NB4 (cell line): ENCODE results near the gene NFIX.

Experiments
- POLR2A ChIP-seq: IDR thresholded peaks from 2 replicates; pipeline ENCODE4 v1.6.1; 2011; ENCODE audit warnings: mild to moderate bottlenecking; ENCODE audit not compliant: insufficient read length; ENCODE audit errors: extremely low read depth
- TF ChIP-seq, protein P1 (sequence below): IDR thresholded peaks from one replicate; pipeline ENCODE4 v1.5.1; 2012; ENCODE audit warnings: low read depth, low read length

DNA sequence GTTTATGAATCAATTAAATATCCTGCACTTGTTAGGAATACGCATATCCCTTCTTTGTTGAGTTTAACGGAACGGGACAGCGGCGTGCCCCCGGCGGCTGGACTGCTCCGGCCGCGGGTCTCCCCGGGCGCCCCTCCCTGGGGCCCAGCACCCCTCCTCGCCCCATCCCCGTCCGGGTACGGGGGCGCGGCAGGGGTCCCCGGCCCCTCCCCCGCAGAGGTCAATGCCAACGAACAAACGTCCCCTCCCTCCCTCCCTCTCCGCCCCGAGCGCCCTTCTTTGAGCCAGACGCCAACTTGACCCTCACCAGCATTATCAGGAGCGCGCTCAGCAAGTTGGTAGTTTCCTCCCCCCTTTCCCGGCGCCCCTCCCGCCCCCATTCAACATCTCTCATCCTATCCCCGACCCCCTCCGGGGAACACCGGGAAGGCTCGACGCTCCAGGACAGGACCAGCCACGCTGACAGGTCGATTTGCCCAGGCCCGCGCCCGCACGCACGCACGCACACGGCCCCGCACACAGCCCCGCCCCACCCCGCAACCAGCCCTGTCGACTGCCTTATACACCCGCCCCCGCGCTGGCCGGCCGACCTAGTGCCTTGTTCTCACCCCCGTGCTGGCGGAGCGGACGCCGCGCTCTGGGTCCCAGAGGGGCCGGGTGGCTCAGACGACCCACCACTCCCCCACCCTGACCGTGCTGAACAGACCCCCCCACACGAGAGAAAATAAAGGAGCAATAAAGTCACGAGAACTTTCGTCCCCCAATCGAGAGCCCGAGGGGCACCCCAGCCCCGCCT lies 102.4 kb downstream of the NFIX start:
- TF ChIP-seq POLR2A: no peak
- TF ChIP-seq, protein P1, sequence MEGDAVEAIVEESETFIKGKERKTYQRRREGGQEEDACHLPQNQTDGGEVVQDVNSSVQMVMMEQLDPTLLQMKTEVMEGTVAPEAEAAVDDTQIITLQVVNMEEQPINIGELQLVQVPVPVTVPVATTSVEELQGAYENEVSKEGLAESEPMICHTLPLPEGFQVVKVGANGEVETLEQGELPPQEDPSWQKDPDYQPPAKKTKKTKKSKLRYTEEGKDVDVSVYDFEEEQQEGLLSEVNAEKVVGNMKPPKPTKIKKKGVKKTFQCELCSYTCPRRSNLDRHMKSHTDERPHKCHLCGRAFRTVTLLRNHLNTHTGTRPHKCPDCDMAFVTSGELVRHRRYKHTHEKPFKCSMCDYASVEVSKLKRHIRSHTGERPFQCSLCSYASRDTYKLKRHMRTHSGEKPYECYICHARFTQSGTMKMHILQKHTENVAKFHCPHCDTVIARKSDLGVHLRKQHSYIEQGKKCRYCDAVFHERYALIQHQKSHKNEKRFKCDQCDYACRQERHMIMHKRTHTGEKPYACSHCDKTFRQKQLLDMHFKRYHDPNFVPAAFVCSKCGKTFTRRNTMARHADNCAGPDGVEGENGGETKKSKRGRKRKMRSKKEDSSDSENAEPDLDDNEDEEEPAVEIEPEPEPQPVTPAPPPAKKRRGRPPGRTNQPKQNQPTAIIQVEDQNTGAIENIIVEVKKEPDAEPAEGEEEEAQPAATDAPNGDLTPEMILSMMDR: no peak
